HG02938 (cell line): ENCODE results near the gene OTUB1.
A peak's percentile ranks its signal among the peaks of the same experiment; 100 is the strongest.

ENCODE experiments used
- ATAC-seq: cut with Tn5 transposase; IDR thresholded peaks from one replicate; pipeline ENCODE4 v1.9.1; 2021; ENCODE audit warnings: mild to moderate bottlenecking, moderate library complexity; ENCODE audit not compliant: unreplicated experiment

OTUB1 gene

GRCh38 chr11:63974259-63975143 is 11.7 kb upstream of the OTUB1 start, which contains the start of gene COX8A:
Gene COX8A, plus strand, starts transcription at chr11:63974620. Its CDS starts 61 bp downstream, at chr11:63974681.
- peak; percentile 91 for ATAC-seq

DNA sequence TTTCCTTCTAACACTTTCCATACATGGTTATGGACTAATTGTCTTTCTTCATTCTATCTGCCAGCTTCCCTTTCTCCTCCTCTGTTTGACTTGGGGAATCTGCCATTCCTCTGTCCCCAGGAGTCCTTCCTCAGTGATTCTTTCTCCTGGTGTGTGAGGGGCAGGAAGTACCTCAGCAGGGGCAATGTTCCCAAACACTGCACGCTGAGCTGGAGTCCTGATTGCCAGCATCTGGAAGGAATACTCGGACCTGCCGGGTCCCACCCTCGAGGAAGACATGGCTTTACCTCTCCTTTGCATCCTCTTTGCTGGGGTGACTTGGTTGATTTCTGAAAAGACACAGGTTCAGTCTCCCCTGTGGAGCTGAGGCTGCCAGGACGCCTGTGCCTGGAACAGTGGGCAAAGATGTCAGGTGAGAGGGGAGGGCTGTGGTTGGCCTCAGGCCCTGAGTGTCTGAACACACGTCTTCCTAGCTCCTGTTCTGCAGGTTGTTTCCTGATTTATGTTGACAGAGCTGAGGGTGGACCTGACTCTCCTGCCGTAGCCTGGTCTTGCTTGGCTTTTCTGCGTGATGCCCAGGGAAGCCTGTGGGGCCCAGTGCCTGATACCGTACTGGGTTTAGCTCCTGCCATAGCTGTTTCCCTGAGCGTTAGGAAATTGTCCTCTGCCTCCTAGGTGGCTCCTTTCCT is 7.5 kb upstream of the OTUB1 start:
- ATAC-seq: no peak

GRCh38 chr11:63979426-63979825 is 6.8 kb upstream of the OTUB1 start:
- no peak for ATAC-seq

DNA sequence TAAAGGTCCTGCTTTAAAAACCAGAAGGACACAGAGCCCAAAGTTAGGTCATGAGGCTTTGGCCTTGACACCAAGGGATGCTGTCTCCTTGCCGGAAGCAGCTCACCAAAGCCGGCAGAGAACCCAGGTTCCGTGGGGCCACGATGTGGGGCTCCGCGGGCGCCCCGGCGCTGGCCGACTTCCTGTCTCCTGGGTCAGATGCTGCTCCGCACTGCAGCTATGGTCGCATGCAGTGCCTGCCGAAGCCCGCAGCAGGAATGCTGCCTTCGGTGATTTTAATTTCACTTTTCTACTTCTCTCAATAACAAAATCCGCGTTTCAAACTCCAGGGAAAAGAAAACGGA is 454 bp upstream of the OTUB1 start:
- no peak for ATAC-seq

- no peak for ATAC-seq
These were observed 785 bp downstream of the OTUB1 start for GRCh38 chr11:63986932-63987513.

GRCh38 chr11:63991558-63991957 is 5.3 kb downstream of the OTUB1 start:
- no peak for ATAC-seq

- no peak for ATAC-seq
These were observed 6.9 kb downstream of the OTUB1 start for GRCh38 chr11:63993100-63993499.

GRCh38 chr11:63993993-63994392 is 7.8 kb downstream of the OTUB1 start:
- no peak for ATAC-seq

DNA sequence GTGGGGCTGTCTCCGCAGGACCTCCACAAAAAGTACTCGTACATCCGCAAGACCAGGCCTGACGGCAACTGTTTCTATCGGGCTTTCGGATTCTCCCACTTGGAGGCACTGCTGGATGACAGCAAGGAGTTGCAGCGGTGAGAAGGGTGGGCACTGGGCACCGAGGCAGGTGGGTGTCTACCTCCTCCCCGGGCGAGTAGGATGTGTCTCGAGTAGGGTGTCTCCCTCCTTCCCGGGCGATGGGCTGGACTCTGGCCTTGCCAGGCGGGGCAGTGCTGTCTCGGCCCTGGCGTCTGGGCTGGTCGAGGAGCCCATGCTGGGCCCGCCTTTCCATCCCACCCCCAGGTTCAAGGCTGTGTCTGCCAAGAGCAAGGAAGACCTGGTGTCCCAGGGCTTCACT is 10.3 kb downstream of the OTUB1 start:
- no peak for ATAC-seq

DNA sequence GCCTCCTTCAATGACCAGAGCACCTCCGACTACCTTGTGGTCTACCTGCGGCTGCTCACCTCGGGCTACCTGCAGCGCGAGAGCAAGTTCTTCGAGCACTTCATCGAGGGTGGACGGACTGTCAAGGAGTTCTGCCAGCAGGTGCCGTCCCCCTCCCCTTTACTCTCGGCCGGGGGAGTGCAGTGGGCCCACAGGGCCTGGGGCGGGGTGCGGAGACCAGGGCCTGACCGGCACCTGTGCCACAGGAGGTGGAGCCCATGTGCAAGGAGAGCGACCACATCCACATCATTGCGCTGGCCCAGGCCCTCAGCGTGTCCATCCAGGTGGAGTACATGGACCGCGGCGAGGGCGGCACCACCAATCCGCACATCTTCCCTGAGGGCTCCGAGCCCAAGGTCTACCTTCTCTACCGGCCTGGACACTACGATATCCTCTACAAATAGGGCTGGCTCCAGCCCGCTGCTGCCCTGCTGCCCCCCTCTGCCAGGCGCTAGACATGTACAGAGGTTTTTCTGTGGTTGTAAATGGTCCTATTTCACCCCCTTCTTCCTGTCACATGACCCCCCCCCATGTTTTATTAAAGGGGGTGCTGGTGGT is 11.0 kb downstream of the OTUB1 start:
- ATAC-seq: no peak

GRCh38 chr11:63997801-63998337 is 11.6 kb downstream of the OTUB1 start:
- no peak for ATAC-seq

- ATAC-seq: no peak
These were observed 12.5 kb downstream of the OTUB1 start for GRCh38 chr11:63998558-63999348.

GRCh38 chr11:63999349-64000025 is 13.2 kb downstream of the OTUB1 start:
- ATAC-seq: no peak

- no peak for ATAC-seq
These were observed 13.9 kb downstream of the OTUB1 start for GRCh38 chr11:64000026-64000739.

GRCh38 chr11:64000740-64001483 is 14.7 kb downstream of the OTUB1 start:
- ATAC-seq: no peak

GRCh38 chr11:64001484-64002420 is 15.5 kb downstream of the OTUB1 start:
- no peak for ATAC-seq

- ATAC-seq: no peak
These were observed 17.8 kb downstream of the OTUB1 start for GRCh38 chr11:64003807-64004589.
